Nephron (organoid): Measurements from ENCODE around the gene ADAMTSL1.
A peak's percentile ranks its signal among the peaks of the same experiment; 100 is the strongest.

Source experiments
- H3K27ac Mint-ChIP-seq, 3 experiments: 2 replicates each; pipeline ENCODE4 v1.8.0; 2020; ENCODE audit warnings: mixed read lengths in 3 of 3, mild to moderate bottlenecking in 2 of 3, moderate library complexity in 1 of 3
- H3K27me3 Mint-ChIP-seq: 2 replicates; pipeline ENCODE4 v1.8.0; 2021; ENCODE audit warnings: low read depth, mild to moderate bottlenecking, moderate library complexity, mixed read lengths
- H3K36me3 Mint-ChIP-seq: 2 replicates; pipeline ENCODE4 v1.8.0; 2020; ENCODE audit warnings: low read depth, mixed read lengths
- H3K4me1 Mint-ChIP-seq: 2 replicates; pipeline ENCODE4 v1.8.0; 2020; ENCODE audit warnings: mixed read lengths
- H3K4me3 Mint-ChIP-seq, 3 experiments: 2 replicates each; pipeline ENCODE4 v1.8.0; 2020; ENCODE audit warnings: mild to moderate bottlenecking in 3 of 3, mixed read lengths in 3 of 3, moderate library complexity in 2 of 3
- H3K9me3 Mint-ChIP-seq: 2 replicates; pipeline ENCODE4 v1.8.0; 2020; ENCODE audit warnings: mixed read lengths
- CTCF ChIP-seq, 3 experiments: fragments of 200-600 bp; sonication (generic); IDR thresholded peaks; one replicate each; pipeline ENCODE4 v1.5.0; 2021; ENCODE audit warnings: antibody characterized with exemption in 3 of 3; ENCODE audit not compliant: unreplicated experiment in 3 of 3

ADAMTSL1 gene

GRCh38 chr9:18748251-18748701 is 274.3 kb downstream of the ADAMTSL1 start:
- peaks cover 24% of the 10 kb centered on the region for H3K4me1 Mint-ChIP-seq
- no peak for TF ChIP-seq CTCF (IDR thresholded peaks at IDR 0.05; ENCODE audit: unreplicated experiment in 3 of 3)
- no peaks in the 10 kb centered on the region for H3K27me3 Mint-ChIP-seq
- no peak overlapping the region for H3K27ac Mint-ChIP-seq
- peaks cover 12% of the 10 kb centered on the region for H3K36me3 Mint-ChIP-seq
- no peak overlapping the region for H3K4me3 Mint-ChIP-seq
- H3K9me3 Mint-ChIP-seq: no peaks in the 10 kb centered on the region

DNA sequence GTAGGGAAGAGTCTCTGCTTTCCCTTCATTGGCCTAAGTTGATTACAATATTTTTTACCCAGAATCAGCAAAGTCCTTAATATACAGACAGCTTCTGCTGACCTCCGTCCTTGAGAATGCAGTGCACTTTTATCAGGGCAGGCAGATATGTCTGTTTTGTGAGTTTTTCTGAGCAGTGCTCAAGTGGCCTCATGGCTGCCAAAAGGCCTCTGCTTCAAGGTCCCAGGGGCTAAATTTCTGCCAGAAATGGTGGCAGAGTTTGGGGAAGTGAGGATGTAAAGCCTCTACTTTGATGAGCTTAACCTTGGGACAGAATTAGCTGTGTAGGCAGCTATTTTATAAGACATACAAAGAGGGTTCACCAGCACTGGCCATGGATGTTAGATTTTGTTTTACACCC is 275.8 kb downstream of the ADAMTSL1 start:
- TF ChIP-seq CTCF (IDR thresholded peaks at IDR 0.05; ENCODE audit: unreplicated experiment in 3 of 3): no peak
- no peak overlapping the region for H3K4me3 Mint-ChIP-seq
- H3K36me3 Mint-ChIP-seq: peaks cover 12% of the 10 kb centered on the region
- H3K27ac Mint-ChIP-seq: no peak overlapping the region
- peaks cover 18% of the 10 kb centered on the region for H3K4me1 Mint-ChIP-seq
- no peaks in the 10 kb centered on the region for H3K9me3 Mint-ChIP-seq
- no peaks in the 10 kb centered on the region for H3K27me3 Mint-ChIP-seq

DNA sequence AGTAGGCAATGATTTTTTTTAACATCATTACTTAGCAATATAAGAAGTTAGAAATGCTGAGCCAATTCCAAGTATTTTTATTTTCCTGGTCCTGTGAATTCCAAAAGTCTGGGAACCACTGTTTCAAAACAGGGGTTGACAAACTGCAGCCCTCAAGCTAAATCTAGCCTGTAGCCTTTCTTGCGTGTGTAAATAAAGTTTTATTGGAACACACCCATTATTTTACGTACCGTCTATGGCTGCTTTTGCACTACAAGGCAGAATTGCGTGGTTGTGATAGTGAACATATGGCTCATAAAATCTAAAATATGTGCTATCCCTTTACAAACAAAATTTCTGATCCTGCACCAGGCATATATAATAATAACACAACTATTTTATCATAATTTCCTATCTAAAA is 280.0 kb downstream of the ADAMTSL1 start:
- H3K4me1 Mint-ChIP-seq: no peaks in the 10 kb centered on the region
- no peaks in the 10 kb centered on the region for H3K9me3 Mint-ChIP-seq
- TF ChIP-seq CTCF (IDR thresholded peaks at IDR 0.05; ENCODE audit: unreplicated experiment in 3 of 3): no peak
- H3K27ac Mint-ChIP-seq: no peak overlapping the region
- H3K27me3 Mint-ChIP-seq: peaks cover 4% of the 10 kb centered on the region
- H3K36me3 Mint-ChIP-seq: peaks cover 8% of the 10 kb centered on the region
- no peak overlapping the region for H3K4me3 Mint-ChIP-seq

GRCh38 chr9:18754537-18754936 is 280.6 kb downstream of the ADAMTSL1 start:
- H3K27ac Mint-ChIP-seq: no peak overlapping the region
- peaks cover 4% of the 10 kb centered on the region for H3K27me3 Mint-ChIP-seq
- H3K9me3 Mint-ChIP-seq: no peaks in the 10 kb centered on the region
- H3K36me3 Mint-ChIP-seq: peaks cover 6% of the 10 kb centered on the region
- H3K4me3 Mint-ChIP-seq: no peak overlapping the region
- no peak for TF ChIP-seq CTCF (IDR thresholded peaks at IDR 0.05; ENCODE audit: unreplicated experiment in 3 of 3)
- no peaks in the 10 kb centered on the region for H3K4me1 Mint-ChIP-seq

DNA sequence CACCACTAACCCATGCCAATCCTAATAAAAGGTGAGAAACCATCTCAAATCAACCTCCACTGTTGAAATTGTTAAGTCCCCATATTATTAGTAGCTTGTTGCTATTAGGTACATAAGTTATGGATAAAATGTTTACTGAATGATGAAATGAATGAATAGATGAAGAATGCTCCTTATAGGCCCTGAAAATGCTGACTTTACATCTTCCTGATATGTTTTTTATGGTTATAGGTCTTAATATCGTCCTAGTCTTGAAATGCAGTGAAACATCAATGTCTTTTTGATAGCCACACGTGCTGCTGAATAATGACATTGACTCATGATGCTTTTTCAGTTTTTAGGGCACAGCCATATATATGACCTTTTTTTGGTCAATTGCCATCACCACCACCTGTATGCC is 281.3 kb downstream of the ADAMTSL1 start:
- no peak overlapping the region for H3K4me3 Mint-ChIP-seq
- H3K4me1 Mint-ChIP-seq: no peaks in the 10 kb centered on the region
- no peaks in the 10 kb centered on the region for H3K9me3 Mint-ChIP-seq
- H3K27ac Mint-ChIP-seq: no peak overlapping the region
- H3K36me3 Mint-ChIP-seq: peaks cover 6% of the 10 kb centered on the region
- peaks cover 4% of the 10 kb centered on the region for H3K27me3 Mint-ChIP-seq
- TF ChIP-seq CTCF (IDR thresholded peaks at IDR 0.05; ENCODE audit: unreplicated experiment in 3 of 3): no peak

DNA sequence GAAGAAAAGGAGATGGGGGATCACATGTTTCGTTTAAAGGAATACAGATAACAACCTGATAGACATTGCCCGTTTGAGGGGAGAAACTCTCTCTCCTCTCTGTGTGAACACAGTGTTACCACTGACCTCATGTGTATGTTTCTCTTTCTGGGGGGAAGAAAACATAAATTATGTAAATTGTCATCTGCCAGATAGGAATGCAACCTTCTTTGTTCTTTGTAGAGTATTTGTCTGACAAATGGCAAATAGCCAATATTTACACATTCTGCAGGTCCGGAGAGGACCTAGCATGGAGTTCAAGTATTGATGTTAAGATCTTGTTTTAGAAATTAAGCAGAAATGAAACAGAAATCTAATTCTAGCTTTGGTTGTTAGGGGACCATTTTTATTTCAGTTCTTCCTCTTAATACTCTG is 282.8 kb downstream of the ADAMTSL1 start:
- peaks cover 6% of the 10 kb centered on the region for H3K36me3 Mint-ChIP-seq
- no peak overlapping the region for H3K4me3 Mint-ChIP-seq
- no peak for TF ChIP-seq CTCF (IDR thresholded peaks at IDR 0.05; ENCODE audit: unreplicated experiment in 3 of 3)
- no peaks in the 10 kb centered on the region for H3K9me3 Mint-ChIP-seq
- no peaks in the 10 kb centered on the region for H3K4me1 Mint-ChIP-seq
- H3K27me3 Mint-ChIP-seq: peaks cover 4% of the 10 kb centered on the region
- H3K27ac Mint-ChIP-seq: peak overlapping the region in 1 of 3 experiments; percentile 12
